Activated CD4-positive, alpha-beta T cell treated with anti-CD3 and anti-CD28 coated beads, Interleukin-2, amount 10 ng/mL, durations not matched to agents 24 days and 14 days (primary cell): ENCODE measurements around the gene FGF2. TPM values are rescaled to one million over a fixed set of nuclear protein-coding genes. Genes with fewer than 3 reads are reported as not detected.

ENCODE experiments used
- DNase-seq: peaks from one replicate; pipeline ENCODE4 v3.0.0; 2022
- H3K27ac Mint-ChIP-seq: one replicate; pipeline ENCODE4 v1.8.0; 2022; ENCODE audit warnings: mild to moderate bottlenecking, mixed read lengths
- H3K27me3 Mint-ChIP-seq: one replicate; pipeline ENCODE4 v1.8.0; 2022; ENCODE audit warnings: mixed read lengths
- H3K36me3 Mint-ChIP-seq: one replicate; pipeline ENCODE4 v1.8.0; 2022; ENCODE audit warnings: low read depth, mild to moderate bottlenecking, mixed read lengths
- H3K4me1 Mint-ChIP-seq: one replicate; pipeline ENCODE4 v1.8.0; 2021; ENCODE audit warnings: mixed read lengths
- H3K4me3 Mint-ChIP-seq: one replicate; pipeline ENCODE4 v1.8.0; 2022; ENCODE audit warnings: mild to moderate bottlenecking, moderate library complexity, mixed read lengths
- H3K9me3 Mint-ChIP-seq: one replicate; pipeline ENCODE4 v1.8.0; 2021; ENCODE audit warnings: mixed read lengths
- intact Hi-C: fragments of 100-400 bp; cut with micrococcal nuclease; formaldehyde crosslinking; loops from one replicate; pipeline ENCODE4 v1.15.1; 2023
- total RNA-seq: library from RNA; stranded (reverse); gene quantifications from 2 replicates; pipeline ENCODE4 v1.2.3, GENCODE V29; 2022

FGF2 gene
- total RNA-seq, 1 donor from 2014 or later = 13.8 TPM

DNA sequence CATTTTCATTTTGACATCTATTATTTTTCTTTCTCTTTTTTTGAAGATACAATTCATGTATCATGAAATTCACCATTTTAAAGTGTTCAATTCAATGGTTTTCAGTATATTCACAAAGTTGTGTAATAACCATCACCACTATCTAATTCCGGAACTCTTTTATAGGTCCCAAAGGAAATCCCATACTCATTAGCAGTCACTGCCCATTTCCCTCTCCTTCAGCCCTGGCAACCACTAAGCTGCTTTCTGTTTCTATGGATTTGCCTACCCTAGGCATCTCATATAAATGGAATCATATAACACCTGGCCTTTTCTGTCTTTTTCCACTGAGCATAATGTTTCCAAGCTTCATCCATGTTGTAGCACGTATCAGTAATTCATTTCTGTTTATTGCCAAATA lies 3.2 kb upstream of the FGF2 start:
- H3K27me3 Mint-ChIP-seq = peaks cover 43% of the 10 kb centered on the region
- peaks cover 6% of the 10 kb centered on the region for H3K9me3 Mint-ChIP-seq
- no peak for DNase-seq
- no peak overlapping the region for H3K27ac Mint-ChIP-seq
- H3K4me1 Mint-ChIP-seq = peaks cover 20% of the 10 kb centered on the region
- peaks cover 3% of the 10 kb centered on the region for H3K36me3 Mint-ChIP-seq
- intact Hi-C loops = no loop called here
- H3K4me3 Mint-ChIP-seq = no peak overlapping the region

GRCh38 chr4:122824616-122825015 lies 2.0 kb upstream of the FGF2 start:
- intact Hi-C loops = loop anchor here (5.0 kb wide), 4 partner anchors 202 to 573 kb away; partner anchors contain the start of genes IL2, IL21 and SPRY1
- no peak overlapping the region for H3K27ac Mint-ChIP-seq
- no peak for DNase-seq
- no peak overlapping the region for H3K4me3 Mint-ChIP-seq
- peaks cover 6% of the 10 kb centered on the region for H3K9me3 Mint-ChIP-seq
- H3K36me3 Mint-ChIP-seq = peaks cover 3% of the 10 kb centered on the region
- H3K4me1 Mint-ChIP-seq = peaks cover 21% of the 10 kb centered on the region
- peaks cover 50% of the 10 kb centered on the region for H3K27me3 Mint-ChIP-seq

- peaks cover 21% of the 10 kb centered on the region for H3K4me1 Mint-ChIP-seq
- H3K4me3 Mint-ChIP-seq = peak overlapping the region; percentile 46
- intact Hi-C loops = loop anchor here (5.0 kb wide), 4 partner anchors 204 to 571 kb away; partner anchors contain the start of genes IL2, IL21 and SPRY1
- peak overlapping the region; percentile 38 for H3K27ac Mint-ChIP-seq
- no peak for DNase-seq
- H3K36me3 Mint-ChIP-seq = peaks cover 6% of the 10 kb centered on the region
- H3K9me3 Mint-ChIP-seq = peaks cover 6% of the 10 kb centered on the region
- H3K27me3 Mint-ChIP-seq = peaks cover 57% of the 10 kb centered on the region
These were observed 528 bp upstream of the FGF2 start for GRCh38 chr4:122826079-122826527.

DNA sequence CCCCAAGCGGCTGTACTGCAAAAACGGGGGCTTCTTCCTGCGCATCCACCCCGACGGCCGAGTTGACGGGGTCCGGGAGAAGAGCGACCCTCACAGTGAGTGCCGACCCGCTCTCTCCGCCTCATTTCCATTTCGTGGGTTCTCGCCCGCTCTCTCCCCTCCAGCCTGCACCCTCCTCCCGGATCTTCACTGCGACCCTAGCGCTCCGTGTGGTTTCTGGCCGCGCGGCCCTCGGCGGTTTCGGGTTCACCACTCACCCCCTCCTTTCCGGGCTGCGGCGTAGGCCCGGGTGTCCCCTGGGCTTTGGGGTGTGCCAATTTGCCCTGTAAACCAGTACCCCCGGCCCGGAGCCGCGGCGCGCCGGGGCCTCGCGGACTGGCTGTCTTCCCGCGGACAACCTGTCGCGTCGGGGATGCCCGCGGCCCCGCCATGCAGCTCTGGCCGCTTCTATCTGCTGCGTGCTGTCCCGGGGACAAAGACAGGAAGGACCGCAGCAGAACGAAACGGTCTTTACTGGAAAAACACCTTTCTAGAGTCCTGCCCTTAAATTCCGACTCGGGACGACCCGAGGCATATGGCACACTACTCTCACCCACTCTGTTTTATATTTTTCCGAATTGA lies 737 bp downstream of the FGF2 start:
- H3K4me1 Mint-ChIP-seq = peaks cover 24% of the 10 kb centered on the region
- intact Hi-C loops = loop anchor here (5.0 kb wide), 4 partner anchors 205 to 570 kb away; partner anchors contain the start of genes IL2, IL21 and SPRY1
- H3K4me3 Mint-ChIP-seq = peak overlapping the region; percentile 83
- peaks cover 6% of the 10 kb centered on the region for H3K9me3 Mint-ChIP-seq
- peak overlapping the region; percentile 94 for H3K27ac Mint-ChIP-seq
- H3K36me3 Mint-ChIP-seq = peaks cover 6% of the 10 kb centered on the region
- DNase-seq = peak; percentile 81
- H3K27me3 Mint-ChIP-seq = peaks cover 63% of the 10 kb centered on the region

- H3K27me3 Mint-ChIP-seq = peaks cover 64% of the 10 kb centered on the region
- H3K9me3 Mint-ChIP-seq = peaks cover 6% of the 10 kb centered on the region
These were observed 1.4 kb downstream of the FGF2 start for GRCh38 chr4:122827879-122828601.

DNA sequence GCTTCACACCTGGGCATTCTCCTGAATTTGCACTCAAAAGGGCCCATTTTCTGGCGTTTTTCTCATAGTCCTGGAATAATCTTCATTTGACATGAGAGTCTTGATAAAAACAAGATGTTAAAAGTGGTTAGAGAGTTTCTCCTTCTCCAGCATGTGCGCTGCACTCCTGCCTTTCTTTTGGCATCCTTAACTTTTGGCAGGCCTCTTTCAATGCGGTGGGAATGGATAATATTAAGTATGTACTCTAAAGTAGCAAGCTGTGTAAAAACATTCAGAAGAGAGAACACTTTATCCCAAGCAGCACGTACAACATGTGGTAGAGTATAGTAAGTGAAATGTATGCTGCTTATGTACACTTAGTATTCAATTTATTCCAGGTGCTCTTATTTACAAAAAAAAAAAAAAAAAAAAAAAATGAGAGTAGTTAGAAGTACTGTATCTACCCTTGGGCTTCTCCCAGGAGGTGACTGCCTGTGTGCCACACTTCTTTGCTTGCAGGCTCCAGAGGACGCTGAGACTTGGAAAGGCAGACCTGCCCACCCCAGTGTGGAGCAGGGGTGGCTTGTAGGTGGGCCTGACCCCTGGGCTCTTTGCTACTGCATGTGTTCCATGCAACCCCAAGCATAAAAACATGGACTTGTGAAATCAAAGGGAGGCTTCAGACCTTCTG lies 3.9 kb downstream of the FGF2 start:
- intact Hi-C loops = no loop called here
- peaks cover 48% of the 10 kb centered on the region for H3K27me3 Mint-ChIP-seq
- H3K4me1 Mint-ChIP-seq = peaks cover 16% of the 10 kb centered on the region
- no peaks in the 10 kb centered on the region for H3K9me3 Mint-ChIP-seq
- peaks cover 6% of the 10 kb centered on the region for H3K36me3 Mint-ChIP-seq
- DNase-seq = no peak
- no peak overlapping the region for H3K4me3 Mint-ChIP-seq
- no peak overlapping the region for H3K27ac Mint-ChIP-seq

More at GRCh38 chr4:122827879-122828601, 1.4 kb downstream of the FGF2 start:
- DNase-seq = peak; percentile 79
- intact Hi-C loops = loop anchor here (1.0 to 5.0 kb wide), 9 partner anchors 14 to 569 kb away; partner anchors contain the start of genes BBS12, IL2, IL21 and SPRY1
- Mint-ChIP-seq H3K4me3 (peak overlapping the region; percentile 83), H3K27ac (peak overlapping the region; percentile 94), H3K4me1 (peaks cover 24% of the 10 kb centered on the region), H3K36me3 (peaks cover 6% of the 10 kb centered on the region)

GRCh38 chr4:122831515-122832196 lies 5.0 kb downstream of the FGF2 start:
- Mint-ChIP-seq H3K4me3 (no peak overlapping the region), H3K27me3 (peaks cover 42% of the 10 kb centered on the region)

DNA sequence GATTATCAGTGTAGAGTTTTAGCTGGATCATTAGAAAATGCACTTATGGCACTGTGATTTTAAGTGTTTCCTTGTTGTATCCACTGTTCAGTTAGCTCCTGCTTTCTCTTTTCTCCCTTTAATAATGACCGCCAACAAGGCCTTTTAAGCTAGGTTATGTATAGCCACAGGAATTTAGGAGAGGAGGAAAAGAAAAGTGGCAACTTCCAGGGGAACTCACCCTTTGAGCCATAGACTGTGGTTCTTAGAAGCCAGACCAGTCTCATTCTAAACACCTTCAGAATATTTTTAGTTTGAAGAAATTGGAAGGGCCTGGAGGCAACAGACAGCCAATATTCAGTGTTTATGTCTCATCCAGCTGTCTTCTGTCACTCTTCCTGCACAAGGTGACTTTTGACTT lies 6.1 kb downstream of the FGF2 start:
- H3K27ac Mint-ChIP-seq = no peak overlapping the region
- peaks cover 44% of the 10 kb centered on the region for H3K27me3 Mint-ChIP-seq
- H3K36me3 Mint-ChIP-seq = peaks cover 6% of the 10 kb centered on the region
- DNase-seq = no peak
- no peak overlapping the region for H3K4me3 Mint-ChIP-seq
- no peaks in the 10 kb centered on the region for H3K9me3 Mint-ChIP-seq
- intact Hi-C loops = no loop called here
- peaks cover 11% of the 10 kb centered on the region for H3K4me1 Mint-ChIP-seq

More at GRCh38 chr4:122831515-122832196, 5.0 kb downstream of the FGF2 start:
- no peak for DNase-seq
- intact Hi-C loops = no loop called here
- Mint-ChIP-seq H3K36me3 (peaks cover 6% of the 10 kb centered on the region), H3K9me3 (no peaks in the 10 kb centered on the region), H3K4me1 (peaks cover 16% of the 10 kb centered on the region), H3K27ac (no peak overlapping the region)

GRCh38 chr4:122833999-122834398 lies 7.4 kb downstream of the FGF2 start:
- H3K9me3 Mint-ChIP-seq = no peaks in the 10 kb centered on the region
- DNase-seq = no peak
- no peak overlapping the region for H3K27ac Mint-ChIP-seq
- no peak overlapping the region for H3K4me3 Mint-ChIP-seq
- intact Hi-C loops = no loop called here
- peaks cover 33% of the 10 kb centered on the region for H3K27me3 Mint-ChIP-seq
- peaks cover 3% of the 10 kb centered on the region for H3K36me3 Mint-ChIP-seq
- peaks cover 4% of the 10 kb centered on the region for H3K4me1 Mint-ChIP-seq

DNA sequence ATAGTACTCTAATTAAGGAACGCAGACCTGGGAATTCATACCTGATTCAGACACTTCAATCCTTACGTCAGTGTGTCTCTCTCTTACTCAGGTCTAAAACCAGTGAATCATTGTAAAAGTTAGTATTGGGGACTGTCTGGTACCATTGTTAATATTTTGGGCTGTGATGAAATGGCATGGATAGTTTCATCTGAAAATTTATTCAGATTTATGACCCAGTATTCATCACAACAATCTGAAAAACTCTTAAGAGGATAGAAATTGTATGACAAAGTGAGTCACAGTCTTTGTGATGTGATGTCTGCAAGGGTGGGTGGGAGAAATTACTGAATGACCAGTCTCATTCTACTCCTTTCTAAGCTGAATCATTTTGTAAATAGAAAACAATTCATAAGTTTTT lies 10.3 kb downstream of the FGF2 start:
- DNase-seq = no peak
- intact Hi-C loops = no loop called here
- Mint-ChIP-seq H3K36me3 (no peaks in the 10 kb centered on the region), H3K9me3 (no peaks in the 10 kb centered on the region), H3K4me1 (no peaks in the 10 kb centered on the region), H3K27ac (no peak overlapping the region), H3K27me3 (peaks cover 19% of the 10 kb centered on the region), H3K4me3 (no peak overlapping the region)

GRCh38 chr4:122838034-122838433 lies 11.4 kb downstream of the FGF2 start:
- H3K4me3 Mint-ChIP-seq = no peak overlapping the region
- H3K4me1 Mint-ChIP-seq = no peaks in the 10 kb centered on the region
- intact Hi-C loops = no loop called here
- H3K36me3 Mint-ChIP-seq = no peaks in the 10 kb centered on the region
- peaks cover under 1% of the 10 kb centered on the region for H3K9me3 Mint-ChIP-seq
- H3K27me3 Mint-ChIP-seq = peaks cover 14% of the 10 kb centered on the region
- H3K27ac Mint-ChIP-seq = no peak overlapping the region
- no peak for DNase-seq

DNA sequence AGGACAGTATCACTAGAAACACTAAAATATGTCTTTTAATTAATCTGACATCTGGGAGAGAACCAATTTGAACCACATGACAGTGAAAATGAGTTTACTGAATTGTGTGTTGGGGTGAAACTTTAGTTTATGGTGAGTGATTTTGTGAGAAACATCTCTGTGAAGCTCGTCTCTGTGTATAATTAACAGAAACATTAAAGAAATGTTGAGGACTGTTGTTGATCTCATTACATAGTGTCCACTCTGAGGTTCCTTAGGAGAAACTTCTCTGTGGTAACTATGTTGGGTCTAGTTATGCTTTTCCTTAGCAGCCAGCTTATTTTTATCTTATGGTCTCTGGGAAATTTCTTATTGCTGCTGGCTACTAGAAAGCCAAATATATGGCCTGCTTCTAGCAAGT lies 15.8 kb downstream of the FGF2 start:
- H3K36me3 Mint-ChIP-seq = peaks cover 2% of the 10 kb centered on the region
- peaks cover 16% of the 10 kb centered on the region for H3K9me3 Mint-ChIP-seq
- no peak for DNase-seq
- no peak overlapping the region for H3K4me3 Mint-ChIP-seq
- no peak overlapping the region for H3K27ac Mint-ChIP-seq
- H3K27me3 Mint-ChIP-seq = peaks cover 9% of the 10 kb centered on the region
- peaks cover 6% of the 10 kb centered on the region for H3K4me1 Mint-ChIP-seq
- intact Hi-C loops = no loop called here

DNA sequence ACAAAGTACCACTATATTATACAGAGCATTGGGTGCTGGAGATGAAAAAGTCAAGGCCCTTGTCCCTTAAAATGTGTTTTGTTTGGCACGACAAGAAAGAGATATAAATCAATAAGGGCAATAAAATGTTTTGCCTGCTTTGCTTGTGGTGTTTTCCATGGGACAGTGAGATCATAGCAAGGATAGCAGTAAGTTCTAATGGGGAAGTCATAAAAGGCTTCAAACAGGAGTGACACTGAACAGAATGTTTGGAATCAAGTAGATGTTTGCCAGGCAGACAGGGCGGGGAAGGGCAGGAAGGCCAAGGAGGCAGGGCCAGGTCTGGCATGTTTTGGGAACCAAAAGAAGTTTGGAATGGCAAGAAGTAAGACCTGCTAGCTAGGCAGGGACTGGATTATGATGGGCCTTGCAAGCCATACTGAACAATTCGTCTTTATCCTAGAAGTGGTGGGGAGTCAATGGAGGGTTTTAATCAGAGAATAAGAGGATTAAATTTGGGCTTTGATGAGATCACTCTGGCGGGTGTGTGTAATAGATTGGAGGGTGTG lies 16.4 kb downstream of the FGF2 start:
- peaks cover 19% of the 10 kb centered on the region for H3K9me3 Mint-ChIP-seq
- no peak for DNase-seq
- peaks cover 6% of the 10 kb centered on the region for H3K4me1 Mint-ChIP-seq
- H3K4me3 Mint-ChIP-seq = no peak overlapping the region
- intact Hi-C loops = no loop called here
- peaks cover 7% of the 10 kb centered on the region for H3K27me3 Mint-ChIP-seq
- H3K36me3 Mint-ChIP-seq = peaks cover 2% of the 10 kb centered on the region
- H3K27ac Mint-ChIP-seq = no peak overlapping the region
